GM10248 (cell line): ENCODE measurements around the gene ALDH1A3.
A peak's percentile ranks its signal among the peaks of the same experiment; 100 is the strongest.

Source experiments
- CTCF ChIA-PET: fragments of 300-600 bp; sonication (Branson Sonifier 250); formaldehyde crosslinking; extraction: SDS; loops from one replicate; lab custom pipeline; 2021; ENCODE audit warnings: antibody characterized with exemption; lab: Yijun Ruan, JAX
- POLR2A ChIA-PET: fragments of 350-650 bp; sonication (Branson Sonifier 250); formaldehyde crosslinking; extraction: SDS; loops from one replicate; lab custom pipeline; 2020; ENCODE audit warnings: antibody characterized with exemption; lab: Yijun Ruan, JAX
- DNase-seq: peaks from one replicate; pipeline ENCODE4 v3.0.0; 2012; ENCODE audit errors: extremely low spot score
- TF ChIP-seq, protein P1 (sequence below): IDR thresholded peaks from 2 replicates; pipeline ENCODE4 v1.5.1; 2012; ENCODE audit warnings: mild to moderate bottlenecking, low read depth; ENCODE audit errors: extremely low read depth, missing control alignments, control extremely low read depth

Gene ALDH1A3

DNA sequence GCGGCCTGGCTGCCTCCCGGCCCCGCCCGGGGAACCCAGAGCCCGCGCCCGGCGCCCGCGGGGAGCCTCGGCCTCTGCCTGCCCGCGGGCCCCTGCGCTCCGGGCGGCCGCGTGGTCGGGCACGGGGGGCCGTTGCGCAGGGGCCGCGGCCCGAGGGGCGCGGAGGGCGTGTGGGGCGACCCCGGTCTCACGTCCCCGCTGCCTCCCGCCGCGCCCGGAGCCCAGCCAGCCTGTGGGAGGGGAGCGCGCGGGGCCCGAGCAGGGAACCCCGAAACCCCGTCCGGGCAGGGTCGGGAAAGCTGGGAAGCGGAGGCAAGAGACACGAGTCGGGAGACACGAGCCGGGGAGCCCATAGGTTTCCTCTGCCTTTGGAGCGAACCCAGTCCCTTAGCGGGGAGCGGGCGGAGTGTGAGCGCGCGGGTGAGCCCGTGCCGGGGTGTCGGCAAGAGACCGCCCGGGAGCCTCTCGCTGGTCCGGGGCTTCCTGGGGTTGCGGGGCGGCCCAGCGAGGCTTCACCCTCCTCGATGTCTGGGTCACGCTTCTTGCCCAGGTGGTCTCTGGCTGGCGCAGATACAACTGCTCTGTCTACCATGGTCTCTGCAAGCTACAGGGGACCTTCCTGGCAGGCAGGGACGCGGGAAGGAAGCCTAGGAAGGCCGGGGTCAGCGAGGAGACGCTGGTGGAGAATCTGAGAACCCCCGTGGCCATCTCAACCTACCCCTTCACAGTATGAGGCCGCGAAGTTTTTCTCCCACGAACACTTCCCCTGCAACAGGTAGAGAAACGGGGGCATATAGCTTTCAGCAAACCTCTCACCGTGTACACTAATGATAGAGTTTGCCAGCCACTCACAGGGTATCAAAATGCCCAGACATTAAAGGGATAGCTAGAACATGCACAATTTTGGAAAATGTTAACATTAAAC is 40.1 kb downstream of the ALDH1A3 start:
- POLR2A ChIA-PET: interaction anchor here (0.6 kb wide), 1 partner anchor 12 kb away, joined by 3 read pairs; no protein-coding TSS in a partner anchor
- CTCF ChIA-PET: interaction anchor here (0.8 to 17.0 kb wide), 9 partner anchors 10 to 85 kb away, joined by 4 to 550 read pairs (median 9); no protein-coding TSS in a partner anchor
- no peak for DNase-seq
- TF ChIP-seq, protein P1, sequence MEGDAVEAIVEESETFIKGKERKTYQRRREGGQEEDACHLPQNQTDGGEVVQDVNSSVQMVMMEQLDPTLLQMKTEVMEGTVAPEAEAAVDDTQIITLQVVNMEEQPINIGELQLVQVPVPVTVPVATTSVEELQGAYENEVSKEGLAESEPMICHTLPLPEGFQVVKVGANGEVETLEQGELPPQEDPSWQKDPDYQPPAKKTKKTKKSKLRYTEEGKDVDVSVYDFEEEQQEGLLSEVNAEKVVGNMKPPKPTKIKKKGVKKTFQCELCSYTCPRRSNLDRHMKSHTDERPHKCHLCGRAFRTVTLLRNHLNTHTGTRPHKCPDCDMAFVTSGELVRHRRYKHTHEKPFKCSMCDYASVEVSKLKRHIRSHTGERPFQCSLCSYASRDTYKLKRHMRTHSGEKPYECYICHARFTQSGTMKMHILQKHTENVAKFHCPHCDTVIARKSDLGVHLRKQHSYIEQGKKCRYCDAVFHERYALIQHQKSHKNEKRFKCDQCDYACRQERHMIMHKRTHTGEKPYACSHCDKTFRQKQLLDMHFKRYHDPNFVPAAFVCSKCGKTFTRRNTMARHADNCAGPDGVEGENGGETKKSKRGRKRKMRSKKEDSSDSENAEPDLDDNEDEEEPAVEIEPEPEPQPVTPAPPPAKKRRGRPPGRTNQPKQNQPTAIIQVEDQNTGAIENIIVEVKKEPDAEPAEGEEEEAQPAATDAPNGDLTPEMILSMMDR: peak; percentile 37

DNA sequence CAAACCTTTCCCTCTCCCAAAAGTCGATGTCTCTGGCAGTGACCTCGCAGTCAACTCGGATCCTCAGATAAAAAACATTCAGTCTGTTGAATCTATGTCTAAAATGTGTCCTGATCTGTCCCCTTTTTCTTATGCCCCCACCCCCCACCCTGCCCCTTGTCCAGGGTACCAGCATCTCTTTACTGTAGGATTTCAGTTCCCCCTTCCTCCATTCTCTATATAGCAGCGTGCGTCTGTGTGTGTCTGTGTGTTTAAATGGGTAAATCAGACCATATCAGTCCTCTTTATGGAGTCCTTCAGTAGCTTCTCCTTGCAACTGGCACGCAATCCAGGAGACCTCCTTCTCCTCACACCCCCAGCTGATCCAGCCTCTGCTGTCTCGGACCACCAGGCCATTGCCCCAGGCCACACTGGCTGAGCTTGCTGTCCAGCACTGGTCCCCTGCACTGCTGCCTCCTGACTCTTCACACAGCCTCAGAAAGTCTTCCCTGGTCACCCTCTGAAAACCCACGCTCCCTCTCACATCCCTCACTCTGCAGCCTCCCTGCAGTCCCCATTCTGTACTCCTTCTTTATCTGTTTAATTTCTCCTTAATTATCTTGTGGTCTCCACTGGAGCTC is 41.0 kb downstream of the ALDH1A3 start:
- ChIA-PET POLR2A (no interaction called here), CTCF (interaction anchor here (0.8 to 17.0 kb wide), 6 partner anchors 10 to 338 kb away, joined by 3 to 550 read pairs (median 4); no protein-coding TSS in a partner anchor)

DNA sequence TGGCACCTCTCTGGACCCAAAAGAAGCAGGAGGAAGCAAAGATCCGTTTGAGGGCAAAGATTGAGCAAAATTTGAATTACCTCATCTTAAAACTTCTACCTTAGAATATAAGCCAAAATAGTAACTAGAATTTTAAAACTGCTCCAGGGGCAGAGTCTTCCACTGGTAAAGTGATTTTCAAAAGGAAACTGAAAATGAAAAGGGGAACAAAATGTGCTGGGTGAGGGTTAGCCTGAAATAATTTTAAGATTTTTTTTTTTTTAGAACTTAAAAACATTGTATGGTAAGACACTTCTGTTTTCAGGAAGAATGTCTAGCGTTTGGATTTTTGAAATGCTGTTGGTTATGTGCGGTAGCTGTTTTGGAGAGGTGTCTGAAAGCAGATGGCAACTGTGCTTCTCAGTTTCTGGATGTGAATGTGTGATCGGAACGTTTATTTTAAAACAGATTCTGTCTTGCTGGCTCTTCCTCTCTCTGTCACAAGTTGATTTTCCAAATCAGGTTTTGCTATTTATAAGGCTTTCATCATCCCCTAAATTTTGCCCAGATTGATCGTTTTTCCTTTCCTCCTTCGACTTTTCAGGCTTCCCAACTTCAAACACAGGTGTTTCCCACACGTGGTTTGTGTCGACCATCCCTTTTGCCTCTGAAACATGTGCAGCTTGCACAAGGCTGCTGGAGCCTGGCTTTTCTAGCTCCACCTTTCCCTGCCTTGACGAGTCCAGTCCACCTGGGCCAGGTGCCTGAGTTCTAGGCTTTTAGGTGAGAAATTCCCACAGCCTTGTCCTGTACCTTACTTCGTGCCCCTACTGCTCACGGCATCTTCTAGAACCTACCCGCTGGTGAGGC is 42.8 kb downstream of the ALDH1A3 start:
- peak; percentile 63 for DNase-seq
- POLR2A ChIA-PET: no interaction called here
- TF ChIP-seq, protein P1: no peak
- CTCF ChIA-PET: interaction anchor here (0.9 to 17.0 kb wide), 5 partner anchors 13 to 573 kb away, joined by 3 to 550 read pairs (median 5); no protein-coding TSS in a partner anchor

More for the DNA sequence above, 41.0 kb downstream of the ALDH1A3 start:
- DNase-seq: no peak
- TF ChIP-seq, protein P1: no peak

DNA sequence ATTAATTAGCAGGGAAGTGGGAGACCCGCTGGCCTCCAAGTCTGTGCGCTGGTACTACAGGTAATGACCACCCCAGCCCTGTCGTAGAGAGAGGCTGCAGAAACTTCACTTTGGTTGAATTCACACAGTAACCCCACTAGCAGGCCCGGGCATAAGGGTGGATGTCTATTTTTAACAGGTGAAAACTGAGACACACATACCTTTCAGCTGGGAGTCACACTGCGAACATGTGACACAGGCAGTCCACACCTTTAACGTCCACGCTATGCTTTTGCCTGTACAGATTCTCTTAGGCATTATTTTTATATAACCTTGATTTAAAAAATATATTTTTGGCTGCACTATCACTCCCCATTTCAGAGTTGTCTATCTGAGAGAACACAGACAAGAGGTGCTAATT is 43.4 kb downstream of the ALDH1A3 start:
- POLR2A ChIA-PET: no interaction called here
- CTCF ChIA-PET: interaction anchor here (1.0 to 17.0 kb wide), 4 partner anchors 12 to 91 kb away, joined by 3 to 550 read pairs (median 4); no protein-coding TSS in a partner anchor
- TF ChIP-seq, protein P1: no peak

DNA sequence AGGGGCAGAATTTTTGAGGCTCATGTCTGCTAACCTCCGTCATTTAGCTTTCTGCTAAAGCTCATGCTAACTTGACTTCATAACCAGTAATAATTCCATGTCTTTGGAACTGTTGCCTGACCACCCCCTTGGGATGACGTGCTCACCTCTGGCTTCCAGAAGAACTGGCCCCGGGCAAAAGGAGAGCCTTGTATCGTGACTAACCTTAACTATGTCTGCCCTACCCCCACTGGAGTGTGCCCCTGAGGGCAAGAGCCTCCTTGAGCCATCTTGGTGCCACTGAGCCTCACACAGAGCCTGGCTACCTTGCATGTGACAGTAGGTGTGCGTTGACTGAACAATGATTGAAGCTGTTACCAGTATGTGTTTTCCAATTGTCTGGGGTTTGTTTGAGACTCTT is 44.3 kb downstream of the ALDH1A3 start:
- ChIA-PET CTCF (interaction anchor here (1.0 to 17.0 kb wide), 5 partner anchors 12 to 90 kb away, joined by 3 to 550 read pairs (median 5); no protein-coding TSS in a partner anchor), POLR2A (no interaction called here)
- TF ChIP-seq, protein P1: no peak
- no peak for DNase-seq

More for the DNA sequence above, 43.4 kb downstream of the ALDH1A3 start:
- DNase-seq: no peak
